ENCODE results near the gene FARP2.

Gene FARP2

GRCh38 chr2:241324775-241325174, 31.3 kb upstream of the FARP2 start:
- DNase-seq = no peak

DNA sequence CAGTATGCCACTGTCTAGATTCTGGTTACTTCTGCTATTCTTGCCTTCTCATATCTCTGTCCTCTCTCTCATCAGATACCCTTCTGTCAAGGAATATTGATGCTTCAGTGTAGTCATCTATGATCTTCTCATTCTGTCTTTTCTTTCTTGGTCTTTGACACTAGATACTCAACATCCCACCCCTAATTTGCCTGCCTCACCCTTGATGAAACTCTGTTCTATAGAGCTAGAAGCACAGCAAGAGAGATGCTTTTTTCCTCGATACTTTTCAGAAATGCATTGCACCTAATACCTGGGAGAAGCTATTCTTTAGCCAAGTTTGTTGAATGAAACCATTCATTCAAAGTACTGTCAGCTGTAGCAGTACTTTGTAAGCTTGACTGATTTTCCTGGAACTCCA, 30.8 kb upstream of the FARP2 start:
- no peak for DNase-seq

DNA sequence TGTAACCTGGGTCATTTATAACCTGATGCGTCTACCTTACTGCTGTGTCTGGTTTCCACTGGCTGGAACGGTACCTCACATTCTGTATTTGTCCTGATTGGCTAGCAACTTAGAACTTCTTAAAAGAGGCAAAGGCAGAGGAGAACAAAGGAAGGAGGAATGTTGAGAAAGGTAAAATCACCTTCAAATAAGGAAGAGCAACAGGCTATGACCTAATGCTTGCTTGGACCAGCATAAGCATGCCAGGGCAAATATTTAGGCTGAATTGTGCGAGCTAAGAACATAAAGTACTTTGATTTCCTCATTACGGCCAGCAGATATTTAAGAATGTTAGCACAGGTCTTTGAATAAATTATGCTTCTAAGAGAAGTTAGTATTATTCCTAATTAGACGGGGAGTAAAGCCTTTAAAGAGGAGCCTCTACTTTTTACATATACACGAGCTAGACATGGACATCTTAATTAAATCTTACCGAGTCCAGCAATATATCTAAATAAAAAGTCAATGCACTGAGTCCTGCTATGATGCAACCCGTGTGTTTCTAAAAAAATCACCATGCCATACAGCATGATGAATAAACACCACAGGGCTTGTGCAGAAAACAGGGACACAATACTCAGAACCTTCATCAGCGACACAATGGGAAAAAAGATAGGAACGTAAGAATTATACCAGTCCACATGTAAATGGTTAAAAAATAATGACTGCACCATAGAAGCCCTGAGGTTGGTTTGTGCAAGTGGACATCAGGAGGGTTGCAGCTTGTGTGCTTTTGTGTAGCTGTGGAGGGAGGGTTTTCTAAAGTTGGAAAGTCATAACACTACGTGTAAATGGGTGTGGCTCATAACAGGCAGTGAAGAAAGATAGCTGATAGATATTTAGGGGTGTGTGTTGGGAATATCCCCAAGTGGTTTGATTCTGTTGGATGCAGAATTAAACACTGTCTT, 26.1 kb upstream of the FARP2 start:
- DNase-seq = no peak

GRCh38 chr2:241330616-241330981, 25.5 kb upstream of the FARP2 start:
- no peak for DNase-seq

GRCh38 chr2:241334813-241335212, 21.3 kb upstream of the FARP2 start:
- no peak for DNase-seq

- no peak for DNase-seq
Observed at GRCh38 chr2:241339839-241340630, 16.1 kb upstream of the FARP2 start.

DNA sequence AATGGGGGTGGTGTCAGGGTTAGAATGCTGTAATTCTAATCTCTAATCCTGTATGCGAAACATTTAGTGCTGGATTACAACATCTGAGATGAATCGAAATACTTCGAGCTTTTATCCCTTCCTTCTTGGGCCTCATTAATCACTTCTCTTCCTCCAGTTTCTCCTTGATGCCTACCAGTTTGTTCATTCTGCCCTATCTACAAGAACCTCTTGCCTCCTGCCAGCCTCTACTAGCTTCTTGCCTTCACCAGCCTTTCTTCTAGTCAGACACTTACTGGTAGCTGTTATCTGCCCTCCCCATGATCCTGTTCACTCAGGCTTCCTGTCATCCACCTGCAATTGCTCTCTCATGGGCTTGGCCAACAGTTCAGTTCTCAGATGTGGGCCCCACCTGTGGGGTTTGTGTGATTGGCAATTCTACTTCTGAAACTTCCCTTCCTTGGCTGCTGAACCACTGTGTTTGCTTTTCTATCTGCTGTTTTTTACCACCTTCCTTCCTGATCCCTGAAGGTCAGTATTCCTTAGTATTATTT, 15.4 kb upstream of the FARP2 start:
- no peak for DNase-seq

GRCh38 chr2:241344925-241345651, 11.0 kb upstream of the FARP2 start:
- no peak for DNase-seq

DNA sequence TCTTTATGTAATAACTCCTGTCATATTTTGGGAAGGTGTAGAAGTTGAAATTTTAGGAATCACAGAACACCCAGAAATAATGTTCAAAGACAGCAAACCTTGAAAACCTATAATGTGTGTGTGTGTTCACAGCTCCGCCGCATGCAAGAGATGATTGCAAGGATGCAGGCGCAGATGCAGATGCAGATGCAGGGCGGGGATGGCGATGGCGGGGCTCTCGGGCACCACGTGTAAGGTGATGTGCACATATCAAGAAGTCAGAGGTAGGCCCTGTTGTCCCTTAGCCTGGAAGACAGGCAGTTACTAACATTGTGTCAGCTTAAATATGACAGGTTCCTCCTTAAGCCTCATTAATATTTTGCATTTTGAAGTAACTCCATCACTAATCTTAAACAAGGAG, 6.1 kb upstream of the FARP2 start:
- DNase-seq = no peak

- DNase-seq = no peak
Observed at GRCh38 chr2:241350530-241350877, 5.6 kb upstream of the FARP2 start.

- no peak for DNase-seq
Observed at GRCh38 chr2:241350878-241351639, 5.0 kb upstream of the FARP2 start.

DNA sequence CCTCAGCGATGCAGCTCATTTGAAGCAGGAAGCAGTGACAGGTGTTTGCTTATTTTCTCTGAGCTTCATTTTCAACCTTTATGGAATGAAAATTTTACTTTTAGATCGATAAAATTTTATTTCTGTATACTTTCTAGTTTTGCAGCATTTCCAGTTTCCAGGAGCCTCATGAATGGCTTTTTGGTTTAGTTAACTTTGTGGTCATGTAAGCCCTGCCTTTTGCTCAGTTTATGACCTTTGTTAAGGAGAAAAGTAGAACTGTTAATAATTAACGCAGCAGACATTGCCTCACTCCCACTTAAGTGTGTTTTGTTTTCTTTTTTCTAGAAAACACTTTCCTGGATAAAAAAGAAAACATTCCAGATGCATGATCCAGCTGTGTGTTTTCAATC, 4.4 kb upstream of the FARP2 start:
- DNase-seq = no peak

- DNase-seq = no peak
Observed at GRCh38 chr2:241352227-241352626, 3.9 kb upstream of the FARP2 start.

DNA sequence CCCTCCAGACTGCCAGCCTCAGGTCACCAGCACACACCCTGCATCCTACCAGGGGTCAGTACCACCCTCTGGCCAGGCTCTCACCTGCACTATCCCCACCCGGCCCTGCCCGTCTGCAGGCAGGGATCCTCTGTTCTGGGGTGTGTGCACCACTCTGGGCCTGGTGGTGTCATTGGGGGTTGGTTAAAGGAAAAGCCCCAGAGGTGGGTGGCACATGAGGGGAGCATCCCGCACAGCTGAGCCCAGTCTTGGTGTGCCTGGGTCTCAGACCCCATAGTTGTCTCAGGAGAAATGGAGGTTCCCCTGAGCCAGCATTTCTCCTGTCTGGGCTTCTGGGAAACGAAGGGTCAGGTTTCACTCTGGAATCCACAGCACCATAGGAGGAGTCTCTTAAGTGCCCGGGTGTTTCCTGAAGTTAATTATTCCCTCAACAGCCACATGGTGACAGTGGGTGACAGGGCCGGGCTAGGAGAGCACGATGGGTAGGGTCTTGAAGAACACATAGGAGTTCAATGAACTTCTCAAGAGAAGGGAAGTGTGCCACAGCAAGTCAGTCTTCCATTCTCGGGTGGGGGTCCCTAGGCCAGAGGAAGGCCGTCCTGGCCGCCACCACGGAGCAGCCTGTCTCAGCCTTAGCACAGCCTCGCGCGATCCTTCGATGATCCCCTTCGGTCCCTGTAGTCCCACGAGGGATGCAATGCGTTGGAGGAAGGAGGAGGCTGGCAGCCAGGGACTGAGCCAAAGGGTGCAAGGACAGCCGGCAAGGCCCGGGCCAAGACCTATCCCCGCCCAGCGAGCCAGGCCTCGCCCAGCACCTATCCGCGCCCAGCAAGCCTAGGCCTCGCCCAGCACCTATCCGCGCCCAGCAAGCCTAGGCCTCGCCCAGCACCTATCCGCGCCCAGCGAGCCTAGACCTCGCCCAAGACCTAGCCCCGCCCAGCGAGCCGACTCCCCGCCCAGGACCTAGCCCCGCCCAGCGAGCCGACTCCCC, 1.1 kb upstream of the FARP2 start:
- DNase-seq = peak in 1 of 2 experiments; percentile 57

DNA sequence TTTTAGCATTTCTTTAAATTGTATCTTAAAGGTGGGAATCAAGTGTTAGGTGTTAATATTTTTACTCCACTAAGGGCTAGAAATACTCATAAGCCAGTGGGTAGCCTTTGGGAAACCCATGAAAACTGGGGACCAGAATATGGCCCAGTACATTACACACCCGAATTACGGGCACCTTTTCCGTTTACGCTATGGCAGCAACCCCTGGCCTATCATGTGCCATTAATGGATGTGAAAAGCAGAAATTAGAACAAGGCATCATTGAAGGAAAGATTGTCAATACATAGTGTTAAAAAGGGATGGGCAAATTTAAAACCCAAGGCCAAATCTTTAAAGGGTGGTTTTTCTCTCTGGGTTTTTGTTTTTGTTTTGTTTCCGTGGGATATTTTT, 781 bp downstream of the FARP2 start:
- no peak for DNase-seq

DNA sequence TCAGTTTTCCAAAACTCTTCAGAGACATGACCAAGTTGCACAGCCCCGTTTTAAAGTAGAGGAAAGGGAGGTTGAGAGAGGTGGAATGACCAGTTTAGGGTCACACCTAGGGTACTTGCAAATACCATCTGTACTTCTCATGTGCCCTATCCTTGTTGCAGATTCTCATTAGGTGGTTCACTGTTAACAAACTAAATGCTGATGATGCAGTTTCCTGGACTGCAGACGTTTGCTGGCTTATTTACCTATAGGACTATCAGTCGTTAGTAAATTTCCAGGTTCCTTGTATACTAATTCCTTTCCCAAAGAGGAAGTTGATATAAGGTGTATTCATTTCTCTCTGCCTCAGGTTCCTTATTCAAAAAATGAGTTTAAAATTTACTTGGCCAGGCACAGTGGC, 1.4 kb downstream of the FARP2 start:
- DNase-seq = no peak

DNA sequence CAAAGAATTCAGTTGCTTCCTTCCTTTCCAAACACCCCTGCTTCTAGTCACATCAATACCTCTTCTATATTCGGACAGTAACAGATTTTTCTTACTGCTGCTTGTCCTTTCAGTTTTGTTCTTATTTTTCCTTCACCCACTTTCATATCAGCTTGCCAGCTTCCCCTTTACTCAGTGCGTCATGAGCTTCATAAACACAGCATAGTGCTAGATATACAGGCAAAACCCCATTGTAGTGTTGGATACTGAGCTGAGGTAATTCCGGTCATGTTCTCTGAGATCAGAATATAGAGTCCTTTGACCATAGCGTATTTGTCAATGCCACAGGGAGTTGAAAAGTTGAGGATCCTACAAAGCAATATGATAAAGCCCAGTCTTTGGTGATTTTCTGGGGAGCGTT, 2.4 kb downstream of the FARP2 start:
- no peak for DNase-seq

DNA sequence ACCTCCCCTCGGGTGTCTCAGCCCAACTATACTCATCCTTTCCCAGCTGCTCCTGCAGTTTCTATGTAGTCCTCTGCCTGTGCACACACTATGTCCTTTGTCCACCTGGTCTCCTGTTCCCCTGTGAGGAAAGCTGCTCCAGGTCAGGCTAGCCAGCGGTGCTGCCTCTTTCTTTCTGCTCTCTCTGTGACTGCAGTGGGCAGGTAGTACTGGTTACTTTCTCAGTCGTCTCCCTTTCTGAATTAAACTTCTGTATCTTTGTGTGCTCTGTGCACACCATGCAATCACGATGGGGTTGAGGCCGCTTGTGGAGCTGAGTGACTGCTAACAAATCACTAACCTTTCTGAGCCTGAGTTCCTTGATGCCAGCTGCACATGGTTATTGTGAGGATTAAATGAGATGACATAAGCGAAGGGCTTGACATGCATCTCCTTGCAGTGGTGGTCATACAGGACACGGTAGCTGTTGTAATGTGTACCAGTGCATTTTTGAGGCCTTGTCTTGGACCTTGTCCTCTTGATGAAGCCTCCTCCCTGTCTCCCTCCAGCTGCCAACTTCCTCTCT, 3.5 kb downstream of the FARP2 start:
- no peak for DNase-seq

GRCh38 chr2:241363426-241363825, 7.3 kb downstream of the FARP2 start:
- no peak for DNase-seq

DNA sequence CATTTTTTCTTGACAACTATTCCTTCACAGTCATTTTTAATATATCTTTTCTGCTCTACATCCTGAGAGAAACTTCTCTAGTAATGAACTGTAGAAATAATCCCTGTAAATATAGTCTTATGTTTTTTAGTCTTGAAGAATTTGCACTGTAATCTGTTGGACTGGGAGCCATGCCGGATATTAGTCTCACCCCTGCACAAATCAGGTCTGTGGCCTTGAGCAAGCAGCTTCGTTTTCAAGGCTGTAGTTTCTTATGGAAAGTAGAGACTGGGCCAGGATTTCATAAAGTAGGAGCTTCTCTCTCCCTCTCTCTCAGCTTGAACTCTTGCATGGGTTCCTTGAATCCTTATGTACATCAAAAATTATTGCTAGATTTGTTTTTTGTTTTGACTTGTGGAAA, 8.7 kb downstream of the FARP2 start:
- DNase-seq = no peak

GRCh38 chr2:241366678-241367077, 10.6 kb downstream of the FARP2 start:
- no peak for DNase-seq
